ENCODE results near the gene RBBP5. TPM values are rescaled to one million over a fixed set of nuclear protein-coding genes. Genes with fewer than 3 reads are reported as not detected.

Gene RBBP5
- total and polyA plus RNA-seq, 2 experiments from 2014 or later: 14.1 to 26.5 TPM

GRCh38 chr1:205142102-205142469 lies 20.3 kb upstream of the RBBP5 start:
- peaks cover 24% of the 10 kb centered on the region for H3K36me3 Mint-ChIP-seq (ENCODE audit: low read depth)
- DNase-seq (ENCODE audit: low spot score): no peak
- TF ChIP-seq POLR2AphosphoS5 (IDR thresholded peaks at IDR 0.05; ENCODE audit: low read depth) (no peak), STAT1 (IDR thresholded peaks at IDR 0.05; ENCODE audit: unreplicated experiment) (no peak), ETS1 (IDR thresholded peaks at IDR 0.05) (no peak), EZH2phosphoT487 (IDR thresholded peaks at IDR 0.05; ENCODE audit: unreplicated experiment) (no peak), CREB1 (CRISPR knock-in tag; IDR thresholded peaks at IDR 0.05; ENCODE audit: low read depth) (no peak), ZNF331 (CRISPR knock-in tag; IDR thresholded peaks at IDR 0.05; ENCODE audit: low read depth) (no peak), NANOG (IDR thresholded peaks at IDR 0.05; ENCODE audit: borderline replicate concordance) (no peak), ZNF462 (CRISPR knock-in tag; IDR thresholded peaks at IDR 0.05) (no peak), REST (IDR thresholded peaks at IDR 0.05; ENCODE audit: unreplicated experiment) (no peak), JUNB (IDR thresholded peaks at IDR 0.05; ENCODE audit: unreplicated experiment) (no peak)
- Histone ChIP-seq H3K4me2 (no peak overlapping the region), H2AFZ (no peak overlapping the region), H3K9me2 (ENCODE audit: insufficient read depth) (no peaks in the 10 kb centered on the region), H3K79me2 (replicated peaks; ENCODE audit: insufficient read depth) (no peaks in the 10 kb centered on the region), H3K4me3 (no peak overlapping the region), H3K36me3 (ENCODE audit: insufficient read depth) (no peaks in the 10 kb centered on the region), H3K27me3 (ENCODE audit: insufficient read depth) (no peaks in the 10 kb centered on the region), H3F3A (replicated peaks; ENCODE audit: low read depth) (peaks cover 5% of the 10 kb centered on the region), H3K27ac (ENCODE audit: low read depth) (no peak overlapping the region), H3K4me1 (ENCODE audit: insufficient read depth) (peaks cover 6% of the 10 kb centered on the region), H4K20me1 (replicated peaks; ENCODE audit: insufficient read depth) (no peaks in the 10 kb centered on the region)
- peak; percentile 21 for ATAC-seq
- peaks cover 3% of the 10 kb centered on the region for H3K27me3 Mint-ChIP-seq (ENCODE audit: insufficient read depth, low read depth, poor library complexity)
- no peak overlapping the region for H3K27ac Mint-ChIP-seq
- no peak overlapping the region for H3K4me3 Mint-ChIP-seq
- H3K4me1 Mint-ChIP-seq: peaks cover 21% of the 10 kb centered on the region; the same call in 2 of the 3 replicates
- peaks cover 24% of the 10 kb centered on the region for H3K9me3 Mint-ChIP-seq
